Activated naive CD4-positive, alpha-beta T cell treated with Interleukin-2 at 50 U/mL for 16 hours (primary cell): ENCODE data around the gene ZNF674.

Source experiments
- DNase-seq: peaks from one replicate; pipeline ENCODE4 v3.0.0-alpha.2; 2020

The ZNF674 gene

GRCh38 chrX:46545111-46546005 lies at the start of gene ZNF674:
Gene ZNF674, minus strand, starts transcription at chrX:46545421. Its CDS starts 3,334 bp downstream, at chrX:46542087.
- peak; percentile 94 for DNase-seq

DNA sequence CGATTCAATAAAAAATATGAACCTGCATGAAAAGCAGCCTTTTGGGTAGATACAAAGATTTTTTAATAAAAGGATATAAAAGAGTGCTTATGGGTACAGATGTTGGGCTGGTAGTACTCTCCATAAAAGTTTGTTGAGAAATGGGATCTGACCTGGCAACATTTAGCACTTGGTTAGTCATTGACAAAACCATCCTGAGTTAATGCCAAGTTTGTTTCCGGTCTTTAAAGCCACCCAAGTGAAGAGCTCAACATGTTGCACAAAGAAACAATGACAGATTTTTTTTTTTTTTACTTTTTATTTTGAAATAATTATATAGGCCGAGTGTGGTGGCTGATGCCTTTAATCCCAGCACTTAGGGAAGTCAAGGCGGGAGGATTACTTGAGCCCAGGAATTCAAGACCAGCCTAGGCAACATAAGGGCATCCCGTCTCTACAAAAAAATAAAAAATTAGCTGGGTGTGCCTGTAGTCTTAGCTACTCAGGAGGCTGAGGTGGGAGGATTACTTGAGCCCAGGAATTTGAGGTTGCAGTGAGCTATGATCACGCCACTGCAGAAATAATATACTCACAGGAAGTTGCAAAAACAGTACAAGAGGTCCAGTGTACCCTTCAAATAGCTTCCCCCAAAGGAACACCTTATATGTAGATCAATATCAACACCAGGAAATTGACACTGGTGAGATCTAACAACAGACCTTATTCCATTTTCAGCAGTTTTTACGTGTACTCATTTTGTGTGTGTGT lies 44.9 kb upstream of the ZNF674 start:
- no peak for DNase-seq

DNA sequence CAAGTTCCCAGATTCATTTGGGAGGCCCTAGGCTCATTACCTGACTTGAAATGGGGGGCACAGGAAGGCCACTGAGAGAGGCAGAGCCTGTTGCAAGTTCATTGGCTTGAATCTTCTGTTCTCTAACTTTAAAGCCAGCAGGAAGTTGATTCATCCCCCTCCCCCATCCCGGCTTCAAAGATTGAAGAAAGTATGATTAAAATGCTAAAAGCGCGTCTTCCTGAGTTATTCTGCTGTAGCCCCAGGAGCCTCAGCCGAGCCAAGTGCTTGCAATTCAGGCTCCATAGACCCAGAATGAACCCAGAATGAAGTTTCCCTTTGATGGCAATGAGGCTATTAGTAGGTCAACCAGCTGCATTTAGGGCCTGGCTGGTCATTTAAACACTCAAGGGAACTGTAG lies 43.0 kb upstream of the ZNF674 start:
- peak; percentile 31 for DNase-seq

DNA sequence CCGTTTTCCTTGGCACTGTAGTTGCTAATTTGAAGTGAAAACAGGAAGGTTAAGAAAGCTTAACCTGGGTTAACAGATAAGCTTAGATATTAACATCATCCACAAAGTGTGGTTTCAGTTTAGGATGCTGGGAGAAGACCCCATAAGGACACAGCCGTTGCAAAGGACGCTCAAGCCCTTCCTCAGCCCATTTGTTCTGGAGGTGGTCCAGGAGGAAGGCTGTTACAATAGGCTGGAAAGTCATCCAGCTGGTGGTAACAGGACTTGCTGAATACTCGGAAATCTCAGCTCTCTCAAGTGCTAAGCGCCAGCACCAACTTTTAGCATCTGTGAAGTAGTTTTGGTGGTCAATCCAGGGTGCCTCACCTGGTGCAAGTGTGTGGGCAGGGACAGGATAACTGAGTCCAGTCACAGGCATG lies 42.5 kb upstream of the ZNF674 start:
- no peak for DNase-seq

DNA sequence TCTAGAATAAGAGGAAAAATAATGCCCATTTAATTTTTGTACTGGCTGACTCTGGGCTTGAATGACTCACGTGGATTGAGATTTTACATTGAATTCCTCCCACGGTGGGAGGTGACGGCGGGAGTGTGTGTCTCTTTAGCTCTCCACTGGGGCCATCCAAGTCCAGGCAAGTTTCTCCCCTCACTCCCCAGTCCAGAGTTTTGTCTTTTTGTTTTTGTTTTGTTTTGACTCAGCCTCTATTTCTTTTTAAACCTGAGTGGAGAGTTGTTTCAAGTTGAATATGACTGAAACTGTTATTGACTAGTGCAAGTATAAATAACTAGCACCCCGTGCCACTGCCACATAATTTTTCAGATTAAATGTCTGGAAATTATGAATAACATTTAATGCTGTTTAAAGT lies 41.9 kb upstream of the ZNF674 start:
- DNase-seq = peak; percentile 27

- no peak for DNase-seq
Observed at GRCh38 chrX:46584736-46585135, 39.5 kb upstream of the ZNF674 start.

DNA sequence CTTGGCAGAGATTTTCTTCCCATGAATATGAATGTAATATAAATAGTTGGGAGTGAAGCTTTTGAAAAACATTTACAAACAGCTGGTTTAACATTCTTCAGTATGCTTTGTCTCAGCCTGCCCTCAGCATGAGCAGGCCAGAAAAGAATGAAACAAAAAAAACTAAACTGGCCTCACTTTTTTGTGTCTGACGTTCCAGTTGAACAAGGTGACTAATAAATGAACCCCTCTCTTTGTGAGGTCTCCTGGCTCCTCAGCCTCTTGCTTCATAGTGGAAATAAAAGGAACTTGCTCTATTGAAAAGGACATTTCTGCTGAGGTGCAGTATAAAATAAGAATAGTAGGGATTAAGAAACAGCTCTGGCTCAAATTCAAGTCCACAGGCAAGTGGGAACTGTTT lies 37.7 kb upstream of the ZNF674 start:
- no peak for DNase-seq

GRCh38 chrX:46582325-46582724 lies 37.1 kb upstream of the ZNF674 start:
- no peak for DNase-seq

DNA sequence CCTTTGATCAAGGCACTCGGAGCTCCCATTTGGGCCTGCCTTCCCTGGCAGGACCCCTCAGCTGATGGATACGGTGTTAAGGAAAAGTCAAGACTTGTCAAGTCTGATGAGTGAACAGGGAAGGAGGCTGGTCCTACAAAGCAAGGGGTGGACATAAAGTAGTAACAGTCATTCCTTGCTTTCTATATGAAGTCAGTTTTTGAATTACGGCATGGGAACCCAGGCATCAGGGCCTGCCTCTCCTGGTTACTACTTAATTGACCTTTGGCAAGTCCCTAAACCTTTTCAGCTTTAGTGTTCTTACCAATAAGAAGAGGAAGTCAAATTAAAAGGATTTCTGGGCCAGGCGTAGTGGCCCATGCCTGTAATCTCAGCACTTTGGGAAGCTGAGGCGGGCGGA lies 35.4 kb upstream of the ZNF674 start:
- DNase-seq = no peak

- DNase-seq = no peak
Observed at GRCh38 chrX:46579250-46579649, 34.0 kb upstream of the ZNF674 start.

- no peak for DNase-seq
Observed at GRCh38 chrX:46577221-46578005, 32.2 kb upstream of the ZNF674 start.

DNA sequence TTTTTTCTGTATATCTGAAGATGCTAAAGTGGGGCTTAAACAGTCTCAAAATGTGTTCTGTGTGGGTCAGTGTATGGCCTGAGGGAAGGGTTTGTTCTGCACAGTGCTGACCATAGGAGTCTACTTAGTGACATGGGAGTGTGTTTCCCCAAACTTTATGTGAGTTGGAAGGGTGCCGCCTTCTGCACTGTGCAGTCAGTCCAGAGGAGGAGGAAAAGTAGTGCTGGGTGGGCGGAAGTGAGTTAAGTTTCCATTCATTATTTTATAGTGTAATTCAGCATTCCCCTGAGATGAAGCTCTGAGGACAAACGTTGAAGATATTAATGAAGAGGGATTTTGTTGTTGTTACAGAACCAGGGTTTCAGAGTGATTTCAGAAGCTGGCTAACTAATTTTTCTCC lies 31.2 kb upstream of the ZNF674 start:
- DNase-seq = no peak

DNA sequence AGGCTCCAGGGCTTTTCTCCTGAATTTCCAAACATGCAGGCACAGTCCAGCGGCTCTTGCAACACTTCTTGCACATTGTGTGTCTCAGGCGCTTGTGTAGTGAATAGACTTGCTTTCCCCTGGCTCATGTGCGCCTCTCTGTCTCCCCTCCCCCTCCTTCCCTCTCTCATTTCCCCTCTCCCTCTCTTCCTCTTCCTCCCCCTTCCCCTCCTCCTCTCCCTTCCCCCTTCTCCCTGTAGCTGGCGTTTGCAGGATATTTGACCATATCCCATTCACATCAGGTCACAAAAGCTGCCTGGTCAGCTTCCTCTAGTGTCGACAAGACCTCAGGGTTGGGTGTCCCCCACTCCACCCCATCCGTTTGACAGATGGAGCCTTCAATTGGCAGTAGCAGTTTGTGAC lies 30.8 kb upstream of the ZNF674 start:
- peak; percentile 4 for DNase-seq

DNA sequence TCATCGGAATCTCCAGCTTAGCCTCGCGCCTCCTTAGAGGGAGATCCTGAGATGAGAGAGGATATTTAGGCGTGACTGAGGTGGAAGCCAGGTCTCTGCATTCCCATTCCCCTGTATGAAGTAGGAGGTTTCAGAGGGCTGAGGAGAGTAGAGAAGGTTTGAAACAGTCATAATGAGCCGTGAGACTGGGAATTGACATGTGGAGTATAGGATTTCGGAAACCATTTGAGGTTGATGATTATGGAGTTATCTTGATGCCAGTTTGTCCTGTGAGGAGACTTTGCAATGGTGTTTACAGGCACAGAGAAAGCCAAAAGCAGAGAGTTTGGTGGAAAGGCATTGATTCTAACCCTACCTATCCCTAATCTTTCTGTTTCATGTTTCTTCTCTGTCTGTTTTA lies 30.4 kb upstream of the ZNF674 start:
- DNase-seq = no peak

DNA sequence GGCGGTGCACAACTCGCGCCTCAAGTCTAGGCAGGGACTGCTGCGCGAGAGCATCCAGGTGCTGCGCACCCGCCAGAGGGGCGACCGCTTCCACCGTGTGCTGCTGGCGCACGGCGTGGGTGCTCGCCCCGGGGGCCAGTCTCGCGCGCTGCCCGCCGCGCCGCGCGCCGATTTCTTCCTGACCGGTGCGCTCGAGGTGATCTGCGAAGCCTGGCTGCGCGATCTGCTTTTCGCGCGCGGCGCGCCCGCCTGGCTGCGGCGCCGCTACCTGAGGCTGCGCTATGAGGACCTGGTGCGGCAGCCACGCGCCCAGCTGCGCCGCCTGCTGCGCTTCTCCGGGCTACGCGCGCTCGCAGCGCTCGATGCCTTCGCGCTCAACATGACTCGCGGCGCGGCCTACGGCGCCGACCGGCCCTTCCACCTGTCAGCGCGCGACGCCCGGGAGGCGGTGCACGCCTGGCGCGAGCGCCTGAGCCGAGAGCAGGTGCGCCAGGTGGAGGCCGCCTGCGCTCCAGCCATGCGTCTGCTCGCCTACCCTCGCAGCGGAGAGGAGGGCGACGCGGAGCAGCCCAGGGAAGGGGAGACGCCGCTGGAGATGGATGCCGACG lies 29.7 kb upstream of the ZNF674 start:
- DNase-seq = peak; percentile 49

DNA sequence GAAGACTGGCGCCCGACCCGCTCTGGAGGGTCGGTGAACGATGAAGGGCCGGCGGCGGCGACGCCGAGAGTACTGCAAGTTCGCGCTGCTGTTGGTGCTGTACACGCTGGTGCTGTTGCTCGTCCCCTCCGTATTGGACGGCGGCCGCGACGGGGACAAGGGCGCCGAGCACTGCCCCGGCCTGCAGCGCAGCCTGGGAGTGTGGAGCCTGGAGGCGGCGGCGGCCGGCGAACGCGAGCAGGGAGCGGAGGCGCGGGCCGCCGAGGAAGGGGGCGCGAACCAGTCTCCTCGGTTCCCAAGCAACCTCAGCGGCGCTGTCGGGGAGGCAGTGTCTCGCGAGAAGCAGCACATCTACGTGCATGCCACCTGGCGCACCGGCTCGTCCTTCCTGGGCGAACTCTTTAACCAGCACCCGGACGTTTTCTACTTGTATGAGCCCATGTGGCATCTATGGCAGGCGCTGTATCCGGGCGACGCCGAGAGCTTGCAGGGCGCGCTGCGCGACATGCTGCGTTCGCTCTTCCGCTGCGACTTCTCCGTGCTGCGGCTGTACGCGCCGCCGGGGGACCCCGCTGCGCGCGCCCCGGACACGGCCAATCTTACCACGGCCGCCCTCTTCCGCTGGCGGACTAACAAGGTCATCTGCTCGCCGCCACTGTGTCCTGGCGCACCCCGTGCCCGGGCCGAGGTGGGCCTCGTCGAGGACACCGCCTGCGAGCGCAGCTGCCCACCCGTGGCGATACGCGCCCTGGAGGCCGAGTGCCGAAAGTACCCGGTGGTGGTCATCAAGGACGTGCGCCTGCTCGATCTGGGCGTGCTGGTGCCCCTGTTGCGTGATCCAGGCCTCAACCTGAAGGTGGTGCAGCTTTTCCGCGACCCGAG lies 28.9 kb upstream of the ZNF674 start:
- peak; percentile 66 for DNase-seq

DNA sequence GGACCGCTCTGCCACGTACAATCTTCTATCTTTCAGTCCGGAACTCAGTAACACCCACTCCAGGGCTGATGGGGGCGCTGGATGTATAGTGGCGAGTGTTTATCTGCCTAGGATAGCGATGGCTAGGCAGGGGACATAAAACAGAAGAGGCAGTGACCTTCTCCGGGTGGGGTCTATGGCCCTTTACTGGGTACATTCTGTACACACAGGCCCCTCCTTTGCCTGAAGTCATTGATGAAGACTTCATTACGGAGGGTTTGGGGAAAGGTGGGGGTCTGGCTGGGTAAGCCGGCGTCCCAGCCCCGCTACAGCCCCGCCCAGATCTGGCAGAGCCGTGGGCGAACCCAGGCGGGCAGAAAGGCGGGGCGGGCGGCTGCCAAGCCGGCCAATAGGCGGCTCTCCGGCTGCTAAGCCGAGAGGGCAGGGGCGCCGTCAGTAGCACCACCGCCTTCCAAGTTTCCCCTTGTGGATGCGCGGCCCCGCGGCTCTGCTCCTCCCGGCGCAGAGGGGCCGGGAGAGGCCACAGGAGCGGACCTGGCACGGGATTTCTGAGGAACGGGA lies 28.2 kb upstream of the ZNF674 start, which contains the start of gene CHST7:
Gene CHST7, plus strand, starts transcription at position 435 of the 561 bp plus-strand sequence. CDS start 167 bp downstream, outside the sequence.
- peak; percentile 69 for DNase-seq

DNA sequence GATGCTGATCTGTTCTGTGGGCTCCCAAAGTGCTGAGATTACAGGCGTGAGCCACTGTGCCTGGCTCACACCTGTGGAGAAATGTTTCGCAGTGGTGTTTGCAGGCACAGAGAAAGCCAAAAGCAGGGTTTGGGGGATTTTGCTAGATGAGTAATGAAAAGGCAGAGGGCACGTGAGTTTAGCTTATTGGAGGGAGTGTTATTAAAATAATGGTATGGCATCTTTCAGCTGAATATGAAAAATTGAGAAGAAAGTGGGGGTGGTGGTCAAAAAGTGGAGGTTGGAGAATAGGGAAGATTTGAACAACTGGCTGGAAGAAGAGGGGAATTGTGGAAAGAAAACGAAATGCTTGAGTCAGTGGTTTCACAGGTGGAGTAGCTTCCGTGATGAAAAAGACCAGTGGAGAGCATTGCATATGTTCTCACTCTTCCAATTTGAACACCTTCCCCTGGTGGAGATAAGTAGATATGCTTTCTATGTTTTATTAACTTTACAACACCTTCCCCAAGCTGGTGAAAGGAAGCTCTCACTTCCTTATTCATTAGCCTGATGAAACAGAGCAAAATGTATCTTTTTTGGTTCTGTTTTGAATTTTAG lies 27.2 kb upstream of the ZNF674 start:
- DNase-seq = peak; percentile 49

DNA sequence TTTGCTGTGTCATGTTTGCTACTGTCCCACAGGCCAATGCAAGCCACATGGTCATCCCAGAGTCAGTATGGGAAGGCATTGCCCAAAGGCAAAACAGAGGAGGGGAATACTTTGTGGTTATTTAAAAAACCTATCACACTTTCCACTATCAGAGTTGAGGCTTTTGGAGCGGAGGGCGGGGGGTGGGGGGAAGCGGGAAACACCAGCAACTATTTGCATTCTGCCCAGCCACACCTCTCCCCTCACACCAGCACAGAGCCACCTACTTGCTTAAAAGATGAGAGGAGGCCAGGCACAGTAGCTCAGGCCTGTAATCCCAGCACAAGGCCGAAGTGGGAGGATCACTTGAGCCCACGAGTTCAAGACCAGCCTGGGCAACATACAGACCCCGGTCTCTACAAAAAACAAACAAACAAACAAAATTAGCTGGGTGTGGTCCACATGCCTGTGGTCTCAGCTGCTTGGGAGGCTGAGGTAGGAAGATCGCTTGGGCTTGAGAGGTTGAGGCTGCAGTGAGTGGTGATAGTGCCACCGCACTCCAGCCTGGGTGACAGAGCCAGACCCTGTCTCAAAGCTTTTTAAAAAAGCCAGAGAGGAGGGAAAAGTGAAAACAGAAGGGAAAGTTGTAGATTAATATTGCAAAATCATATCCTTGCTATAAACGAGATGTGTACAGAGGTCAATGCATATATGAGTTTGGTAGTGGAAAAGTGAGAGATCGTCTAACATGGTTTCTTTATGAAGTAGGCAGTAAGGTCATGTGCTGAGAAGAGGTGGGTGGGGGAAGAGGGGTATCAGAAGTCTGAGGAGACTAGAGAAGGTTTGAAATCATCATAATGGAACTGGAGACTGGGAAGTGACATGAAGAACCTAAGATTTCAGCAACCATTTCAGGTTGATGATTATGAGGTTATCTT lies 26.5 kb upstream of the ZNF674 start:
- DNase-seq = no peak

DNA sequence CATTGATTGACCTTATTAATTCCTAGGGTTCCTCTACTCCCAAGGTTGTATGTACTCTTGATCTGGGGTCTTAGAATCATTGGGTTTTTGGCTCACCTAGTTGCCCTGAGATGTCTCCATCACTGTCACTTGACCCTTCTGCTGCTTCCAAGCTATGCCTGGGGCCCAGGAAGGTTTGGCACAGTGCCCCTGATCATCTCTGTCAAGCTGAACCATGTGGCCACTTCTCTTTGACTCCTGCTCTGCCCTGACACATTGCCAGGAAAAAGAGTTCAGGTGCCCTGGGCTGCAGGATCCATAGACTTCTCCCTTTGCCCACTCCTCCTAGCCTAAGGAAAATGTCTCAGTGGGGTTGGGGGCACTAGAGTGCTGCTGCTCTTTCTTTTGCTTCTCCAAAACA lies 24.4 kb upstream of the ZNF674 start:
- no peak for DNase-seq
